HG03280 (cell line): ENCODE results near the gene KYAT1.
"Not testable (repeated sequence)": the region's sequence is repeated elsewhere in the genome, so short reads cannot be mapped to it uniquely, and the experiment has no call there.

ENCODE experiments used
- ATAC-seq: cut with Tn5 transposase; IDR thresholded peaks from one replicate; pipeline ENCODE4 v1.9.1; 2021; ENCODE audit warnings: mild to moderate bottlenecking, moderate library complexity; ENCODE audit not compliant: unreplicated experiment

The KYAT1 gene

DNA sequence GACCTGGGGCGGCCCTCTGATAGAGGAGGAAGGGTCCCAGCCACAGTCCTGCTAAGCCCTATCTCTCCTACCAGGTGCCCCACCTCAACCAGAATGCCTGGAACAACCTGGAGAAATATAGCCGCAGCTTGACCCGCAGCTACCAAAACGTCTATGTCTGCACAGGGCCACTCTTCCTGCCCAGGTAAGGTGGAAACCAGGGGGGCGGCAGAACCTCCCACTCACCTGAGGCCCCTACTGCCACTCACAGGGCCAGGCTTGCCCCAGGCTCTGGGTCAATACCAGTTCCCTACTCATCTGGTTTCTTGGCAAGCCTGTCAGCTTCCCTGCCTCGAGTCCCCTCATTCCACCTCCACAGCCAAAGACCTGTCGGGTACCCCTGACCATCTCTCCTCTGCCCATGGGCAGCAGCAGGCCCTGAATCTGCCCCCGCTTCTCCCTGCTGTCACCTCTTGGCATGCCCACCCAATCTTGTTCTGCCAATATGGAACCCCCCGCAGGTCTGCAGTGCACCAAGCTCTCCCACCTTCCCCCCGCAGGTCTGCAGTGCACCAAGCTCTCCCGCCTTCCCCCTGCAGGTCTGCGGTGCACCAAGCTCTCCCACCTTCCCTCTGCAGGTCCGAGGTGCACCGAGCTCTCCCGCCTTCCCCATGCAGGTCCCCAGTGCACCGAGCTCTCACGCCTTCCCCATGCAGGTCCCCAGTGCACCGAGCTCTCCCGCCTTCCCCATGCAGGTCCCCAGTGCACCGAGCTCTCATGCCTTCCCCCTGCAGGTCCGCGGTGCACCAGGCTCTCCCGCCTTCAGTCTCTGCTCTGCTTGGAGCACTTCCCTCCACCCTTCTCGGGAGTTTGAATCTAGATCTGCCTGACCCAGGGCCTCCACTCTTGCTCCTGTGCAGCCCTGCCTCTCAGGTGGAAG is 60.8 kb downstream of the KYAT1 start:
- ATAC-seq = no peak

DNA sequence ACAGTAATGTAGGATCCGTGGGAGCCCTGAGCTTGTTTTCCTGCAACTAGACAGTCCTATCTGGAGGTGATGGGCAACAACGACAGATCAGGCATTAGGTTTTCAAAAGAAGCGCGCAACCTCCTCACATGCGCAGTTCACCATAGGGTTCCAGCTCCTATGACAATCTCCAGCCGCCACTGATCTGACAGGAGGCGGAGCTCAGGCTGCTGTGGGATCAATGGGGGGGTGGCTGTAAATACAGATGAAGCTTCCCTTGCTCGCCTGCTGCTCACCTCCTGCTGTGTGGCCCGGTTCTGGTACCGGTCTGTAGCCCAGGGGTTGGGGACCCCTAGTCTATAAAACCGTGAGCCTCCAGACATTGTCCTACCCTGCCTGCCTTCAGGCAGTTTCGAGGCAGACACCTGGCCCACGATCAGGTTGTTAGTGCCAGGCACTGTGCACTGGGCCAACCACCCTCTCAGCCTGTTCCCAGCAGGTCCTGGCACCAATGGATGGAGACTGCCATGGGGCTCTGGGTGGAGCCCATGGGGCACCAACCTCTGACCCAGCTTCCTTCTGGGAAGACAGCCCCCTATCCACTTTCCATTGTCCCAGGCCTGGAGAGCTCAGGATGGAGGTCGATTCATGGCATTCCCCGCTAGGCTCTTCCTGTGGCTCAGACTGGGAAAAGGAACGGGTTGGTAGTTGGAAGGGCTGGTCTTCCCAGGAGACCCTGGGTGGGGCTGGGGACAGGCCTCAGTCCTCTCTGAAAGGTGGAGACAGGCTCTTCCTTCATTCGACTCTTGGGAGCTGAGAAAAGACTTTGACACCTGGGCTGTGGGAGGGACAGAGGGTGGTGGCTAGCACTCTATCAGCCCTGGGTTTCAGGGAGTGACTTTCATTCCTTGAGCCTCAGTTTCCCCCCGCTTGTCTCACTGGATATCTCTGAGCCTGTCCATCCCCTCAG is 61.8 kb downstream of the KYAT1 start:
- no peak for ATAC-seq

DNA sequence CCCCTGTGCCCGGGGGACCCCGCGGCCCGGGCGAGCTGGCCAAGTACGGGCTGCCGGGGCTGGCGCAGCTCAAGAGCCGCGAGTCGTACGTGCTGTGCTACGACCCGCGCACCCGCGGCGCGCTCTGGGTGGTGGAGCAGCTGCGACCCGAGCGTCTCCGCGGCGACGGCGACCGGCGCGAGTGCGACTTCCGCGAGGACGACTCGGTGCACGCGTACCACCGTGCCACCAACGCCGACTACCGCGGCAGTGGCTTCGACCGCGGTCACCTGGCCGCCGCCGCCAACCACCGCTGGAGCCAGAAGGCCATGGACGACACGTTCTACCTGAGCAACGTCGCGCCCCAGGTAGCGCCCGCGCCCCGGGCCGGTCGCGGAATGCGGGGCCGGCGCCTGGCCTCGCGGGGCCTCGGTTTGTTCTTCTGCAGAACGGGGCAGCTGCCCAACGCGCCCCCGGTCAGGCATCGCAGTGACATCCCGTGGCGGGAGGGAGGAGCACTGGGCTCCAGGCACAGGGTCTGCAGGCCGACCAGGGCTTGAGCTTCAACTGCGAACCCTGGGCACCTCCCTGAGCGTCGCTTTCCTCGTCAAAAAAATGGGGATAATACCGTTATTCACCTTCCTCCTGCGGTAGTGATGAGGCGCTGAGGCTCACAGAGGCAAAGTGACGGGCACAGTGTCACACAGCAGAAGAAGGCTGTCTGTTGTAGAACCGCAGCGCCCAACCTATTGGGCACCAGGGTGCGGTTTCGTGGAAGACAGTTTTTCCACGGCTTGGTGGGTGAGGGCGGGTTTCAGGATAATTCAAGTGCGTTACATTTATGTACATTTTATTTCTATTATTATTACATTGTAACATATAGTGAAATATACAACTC is 62.7 kb downstream of the KYAT1 start:
- ATAC-seq = peak; percentile 27

DNA sequence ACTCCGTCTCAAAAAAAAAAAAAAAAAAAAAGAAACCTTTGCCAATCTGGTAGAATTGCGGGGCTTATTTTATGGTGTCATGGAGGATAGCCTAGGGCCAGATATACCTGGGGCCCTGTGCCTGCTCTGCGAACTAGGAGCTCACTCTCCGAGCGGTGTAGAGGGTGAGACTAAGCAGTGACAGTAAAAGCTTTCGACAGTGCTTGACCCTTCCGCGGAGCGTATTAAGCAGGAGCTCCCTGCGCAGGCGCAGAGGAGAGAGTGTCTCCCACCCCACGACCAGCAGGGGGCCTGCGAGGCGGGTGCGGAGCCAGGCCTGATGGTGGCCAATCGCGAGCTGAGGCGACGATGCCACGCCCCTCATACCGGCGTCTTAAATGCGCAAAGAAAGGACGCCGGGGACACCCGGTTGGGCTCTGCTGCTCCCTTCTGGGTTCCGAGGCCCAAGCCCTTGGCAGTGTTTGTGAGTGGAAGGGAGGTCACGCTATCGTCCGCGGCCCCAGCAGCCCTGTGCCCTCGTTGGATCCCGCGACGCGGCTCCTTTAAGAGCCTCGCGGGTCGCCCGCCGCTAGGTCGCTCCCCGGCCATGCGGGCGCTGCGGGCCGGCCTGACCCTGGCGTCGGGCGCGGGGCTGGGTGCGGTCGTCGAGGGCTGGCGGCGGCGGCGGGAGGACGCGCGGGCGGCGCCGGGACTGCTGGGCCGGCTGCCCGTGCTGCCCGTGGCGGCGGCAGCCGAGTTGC is 63.5 kb downstream of the KYAT1 start, which contains the start of gene ENDOG:
Gene ENDOG, plus strand, starts transcription at position 402 of the 740 bp plus-strand sequence. Its CDS starts 185 bp downstream, at position 587.
- peak; percentile 93 for ATAC-seq

DNA sequence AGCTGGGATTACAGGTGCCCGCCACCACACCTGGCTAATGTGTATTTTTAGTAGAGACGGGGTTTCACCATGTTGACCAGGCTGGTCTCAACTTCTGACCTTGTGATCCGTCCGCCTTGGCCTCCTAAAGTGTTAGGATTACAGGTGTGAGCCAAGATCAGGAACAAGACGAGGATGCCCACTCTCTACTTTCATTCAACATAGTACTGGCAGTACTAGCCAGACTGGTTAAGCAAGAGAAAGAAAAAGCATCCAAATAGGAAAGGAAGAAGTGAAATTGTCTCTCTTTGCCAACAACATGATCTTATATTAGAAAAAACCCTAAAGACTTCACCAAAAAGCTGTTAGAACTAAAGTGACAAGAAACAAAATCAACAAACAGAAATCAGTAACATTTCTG is 70.9 kb downstream of the KYAT1 start:
- no peak for ATAC-seq

DNA sequence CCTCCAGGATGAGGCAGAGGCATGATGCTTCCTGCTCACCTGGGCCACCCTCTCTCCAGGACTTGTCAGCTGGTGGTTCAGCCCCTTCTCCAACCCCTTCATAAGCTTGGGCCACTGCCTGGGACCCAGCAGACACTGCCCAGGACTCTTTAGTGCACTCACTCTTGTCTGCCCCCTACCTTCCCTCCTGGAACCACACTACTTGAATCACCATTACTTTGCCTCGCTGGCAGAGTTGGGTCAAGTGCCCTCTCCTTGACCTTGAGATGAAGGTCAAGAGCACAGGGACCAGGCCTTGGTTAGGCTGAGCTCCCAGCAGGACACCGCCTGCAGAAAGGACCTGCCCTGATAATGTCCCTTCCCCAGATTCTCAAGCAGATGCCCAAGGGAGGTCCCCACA is 71.9 kb downstream of the KYAT1 start:
- ATAC-seq = no peak

DNA sequence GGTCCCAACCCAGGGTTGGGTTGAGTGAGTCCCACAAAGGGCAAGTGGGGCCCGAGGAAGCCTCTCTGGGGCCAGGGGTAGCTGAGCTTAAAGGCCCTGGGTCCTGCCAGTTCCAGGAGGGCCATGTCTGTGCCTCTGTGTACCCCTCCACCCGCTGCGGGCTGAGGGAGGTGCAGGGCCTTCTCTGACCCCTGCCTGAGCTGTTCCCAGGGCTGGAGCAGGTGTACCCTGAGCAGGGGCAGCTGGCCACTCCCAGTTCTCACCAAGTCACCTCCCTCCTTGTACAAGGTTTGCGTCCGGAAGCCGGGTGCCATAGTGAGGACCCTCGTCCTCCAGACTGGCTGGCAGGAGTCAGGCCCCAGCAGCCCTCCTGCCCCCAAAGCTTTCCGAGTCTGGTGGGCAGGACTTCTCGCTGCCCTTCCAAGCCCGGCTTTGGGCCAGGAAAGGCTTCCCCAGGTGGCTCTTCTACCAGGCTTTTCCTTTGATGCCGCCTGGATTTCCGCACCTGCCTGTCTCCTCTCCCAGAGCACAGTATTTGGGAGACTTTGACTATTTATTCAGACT is 72.6 kb downstream of the KYAT1 start:
- ATAC-seq = no peak

DNA sequence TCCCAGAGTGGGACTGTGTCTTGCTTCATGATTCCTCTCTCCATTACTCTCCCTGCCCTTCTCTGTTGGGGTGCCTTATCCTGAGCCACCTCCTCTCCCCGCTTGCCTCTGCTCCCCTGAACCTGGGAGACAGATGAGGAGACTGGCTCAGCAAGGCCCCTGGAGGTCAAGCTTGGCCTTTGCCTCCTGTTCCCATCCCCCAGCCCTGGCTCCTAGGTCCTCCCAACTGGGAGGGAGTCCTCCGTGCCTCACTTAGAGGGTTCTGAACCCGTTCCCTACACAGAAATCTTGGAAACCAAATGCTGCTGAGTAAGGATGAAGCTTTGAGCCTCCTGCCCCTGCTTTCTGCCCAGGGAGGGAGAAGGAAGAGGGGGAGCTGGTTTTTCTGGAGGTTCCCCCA is 73.2 kb downstream of the KYAT1 start:
- no peak for ATAC-seq

DNA sequence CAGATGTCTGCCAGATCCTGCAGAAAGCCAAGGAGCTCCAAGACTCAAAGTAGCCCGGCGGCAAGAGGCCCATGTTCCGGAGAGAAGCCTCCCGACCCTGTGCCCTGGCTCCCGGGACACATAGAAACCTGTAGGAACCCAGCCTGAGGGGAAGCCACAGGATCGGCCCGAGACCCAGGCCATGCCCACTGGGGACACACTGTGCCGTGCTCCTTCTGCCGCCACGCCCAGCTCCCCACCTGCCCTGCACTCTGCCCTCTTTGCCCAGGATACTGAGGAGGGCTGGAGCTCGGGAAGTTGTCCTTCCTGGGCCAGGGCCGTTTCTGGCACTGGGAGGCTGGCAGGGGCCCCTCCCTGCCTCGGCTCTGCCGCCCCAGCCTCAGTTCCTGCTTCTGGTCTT is 73.9 kb downstream of the KYAT1 start:
- no peak for ATAC-seq

DNA sequence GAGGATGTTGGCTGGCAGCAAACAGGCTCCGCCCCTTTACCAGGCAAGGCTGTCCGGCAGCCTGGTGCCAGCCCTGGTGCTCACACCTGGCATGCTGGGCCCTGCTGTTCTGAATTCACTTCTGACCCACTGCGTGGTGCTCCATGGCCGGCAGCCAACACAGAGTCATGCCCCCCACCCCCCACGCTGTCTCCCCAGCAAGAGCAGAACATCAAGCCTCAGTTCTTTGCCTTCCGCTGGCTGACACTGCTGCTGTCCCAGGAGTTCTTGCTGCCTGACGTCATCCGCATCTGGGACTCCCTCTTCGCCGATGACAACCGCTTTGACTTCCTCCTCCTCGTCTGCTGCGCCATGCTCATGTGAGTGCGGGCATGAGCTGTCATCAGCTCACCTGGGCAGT is 76.1 kb downstream of the KYAT1 start:
- ATAC-seq = no peak

DNA sequence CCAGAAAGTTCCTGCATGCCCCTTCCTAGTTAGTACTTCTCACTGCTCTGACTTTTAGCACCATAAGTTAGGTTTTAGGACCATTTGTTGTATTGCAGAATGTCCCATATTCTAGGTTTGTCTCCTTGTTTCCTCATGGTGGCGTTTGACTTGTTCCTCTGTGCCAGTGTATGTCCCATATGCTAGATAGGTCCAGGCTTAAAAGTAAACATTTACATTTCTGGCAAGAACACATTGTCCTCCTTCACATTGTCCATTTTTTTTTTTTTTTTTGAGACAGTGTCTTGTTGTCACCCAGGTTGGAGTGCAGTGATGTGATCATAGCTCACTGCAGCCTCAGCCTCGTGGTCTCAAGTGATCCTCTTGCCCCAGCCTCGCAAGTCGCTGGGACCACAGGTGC is 79.3 kb downstream of the KYAT1 start:
- ATAC-seq = no peak

DNA sequence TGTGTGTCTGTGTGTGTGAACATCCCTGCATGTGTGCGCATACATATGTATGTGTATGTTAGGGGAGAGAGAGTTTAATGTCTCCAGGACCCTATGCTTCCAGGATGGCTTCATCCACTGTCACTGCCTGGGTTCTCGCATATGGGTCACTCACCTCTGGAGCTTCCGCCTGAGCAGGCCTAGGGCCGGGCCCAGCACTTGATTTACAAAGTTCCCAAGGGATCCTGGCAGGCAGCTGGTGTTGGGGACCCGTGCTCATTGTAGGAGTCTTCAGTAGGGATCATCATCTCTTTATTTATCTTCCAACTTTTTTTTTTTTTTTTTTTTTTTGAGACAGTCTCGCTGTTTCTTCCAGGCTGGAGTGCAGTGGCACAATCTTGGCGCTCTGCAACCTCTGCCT is 81.7 kb downstream of the KYAT1 start:
- no peak for ATAC-seq

DNA sequence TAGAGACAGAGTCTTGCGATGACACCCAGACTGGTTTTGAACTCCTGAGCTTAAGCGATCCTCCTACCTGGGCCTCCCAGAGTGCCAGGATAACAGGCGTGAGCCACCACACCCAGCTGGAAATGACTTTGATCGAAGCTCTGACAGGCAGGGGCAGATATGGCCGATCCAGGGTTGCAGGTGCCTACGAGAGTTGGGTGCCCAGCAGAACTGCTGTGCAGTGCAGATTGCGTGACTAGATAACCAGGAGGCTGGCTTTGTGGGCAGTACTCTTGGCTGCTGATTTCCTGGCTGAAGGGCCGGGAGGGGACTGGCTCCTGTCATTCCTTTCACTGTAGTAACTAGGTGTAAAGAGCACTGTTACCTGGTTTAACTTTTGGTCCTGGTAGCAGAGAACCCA is 82.9 kb downstream of the KYAT1 start:
- ATAC-seq = no peak

DNA sequence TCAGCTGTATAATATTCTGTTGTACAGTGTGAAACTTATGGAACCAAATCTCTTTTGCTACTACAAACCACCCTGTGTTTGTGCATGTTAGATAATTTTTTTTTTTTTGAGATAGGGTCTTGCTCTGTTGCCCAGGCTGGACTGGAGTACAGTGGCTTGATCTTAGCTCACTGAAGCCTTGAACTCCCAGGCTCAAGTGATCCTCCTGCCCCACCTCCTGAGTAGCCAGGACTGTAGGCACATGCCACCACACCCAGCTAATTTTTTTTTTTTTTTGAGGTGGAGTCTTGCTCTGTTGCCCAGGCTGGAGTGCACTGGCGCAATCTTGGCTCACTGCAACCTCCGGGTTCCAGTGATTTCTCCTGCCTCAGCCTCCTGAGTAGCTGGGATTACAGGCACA is 86.8 kb downstream of the KYAT1 start:
- not testable (repeated sequence) for ATAC-seq

DNA sequence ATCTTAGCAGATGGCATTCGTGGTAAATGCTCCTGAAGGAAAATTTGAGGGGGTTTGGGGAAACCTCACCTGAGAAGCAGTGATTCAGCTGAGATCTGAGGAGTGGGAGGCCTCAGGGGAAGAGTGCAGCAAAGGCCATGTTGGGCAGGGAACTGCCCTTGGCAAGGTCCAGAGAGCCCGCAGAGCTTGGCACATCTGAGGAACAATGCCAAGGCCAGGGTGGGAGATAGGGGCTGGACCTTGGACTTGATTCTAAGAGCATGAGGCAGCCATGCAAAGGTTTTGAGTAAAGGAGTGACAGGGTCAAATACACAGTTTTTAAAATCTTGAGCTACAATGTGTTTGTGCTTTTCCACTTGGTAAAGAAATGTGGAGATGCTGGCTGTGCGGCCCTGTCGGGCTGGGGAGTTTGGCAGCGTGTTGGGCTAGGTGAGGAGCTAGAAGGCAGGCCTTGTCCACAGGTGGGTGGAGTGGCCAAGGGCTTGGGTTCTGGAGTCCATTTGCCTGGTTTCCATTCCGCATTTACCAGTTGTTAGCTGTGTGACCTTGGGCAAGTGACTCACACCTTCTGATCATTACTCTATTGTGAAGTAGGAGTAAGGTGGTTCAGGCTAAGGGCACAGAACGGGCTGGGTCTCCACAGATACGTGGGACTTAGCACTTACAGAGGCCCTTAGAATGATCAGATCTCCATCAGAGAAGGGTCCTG is 88.6 kb downstream of the KYAT1 start:
- ATAC-seq = no peak

DNA sequence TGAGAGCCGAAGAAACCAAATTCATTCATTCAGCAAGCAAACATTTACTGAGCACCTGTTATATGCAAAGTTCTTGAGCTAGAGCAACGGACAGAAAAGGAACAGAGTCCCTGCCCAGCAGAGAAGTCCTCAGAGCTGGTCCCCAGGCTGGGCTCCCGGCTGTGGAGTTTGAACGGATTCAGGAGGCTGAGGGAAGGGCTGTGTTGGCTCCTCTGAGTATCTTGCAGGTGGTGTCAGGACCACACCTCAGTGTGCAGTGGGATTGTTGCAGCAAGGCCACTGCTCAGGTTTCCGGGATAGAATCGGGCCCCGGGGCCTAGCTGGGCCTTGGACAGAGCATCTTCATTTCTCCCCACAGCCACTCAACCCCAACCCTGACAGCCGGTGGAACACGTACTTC is 89.6 kb downstream of the KYAT1 start:
- no peak for ATAC-seq

DNA sequence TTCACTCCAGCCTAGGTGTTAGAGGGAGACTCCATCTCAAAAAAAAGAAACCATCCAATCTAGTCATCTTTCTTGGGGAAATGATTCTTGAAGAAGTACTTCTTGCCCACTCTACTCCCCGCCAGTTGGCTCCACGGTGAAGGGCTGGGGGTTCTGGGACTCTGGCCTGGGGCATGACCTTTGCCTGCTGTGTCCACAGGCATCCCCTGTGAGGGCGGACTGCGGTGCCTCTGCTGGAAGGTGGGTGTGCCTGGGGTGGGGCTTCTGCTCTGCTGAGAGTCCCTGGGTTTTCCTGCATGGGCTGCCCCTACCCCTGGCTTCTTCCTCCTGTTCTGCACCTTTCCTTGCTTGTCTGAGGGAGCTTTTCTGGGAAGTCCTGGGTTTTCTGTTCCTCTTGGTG is 91.2 kb downstream of the KYAT1 start:
- no peak for ATAC-seq

DNA sequence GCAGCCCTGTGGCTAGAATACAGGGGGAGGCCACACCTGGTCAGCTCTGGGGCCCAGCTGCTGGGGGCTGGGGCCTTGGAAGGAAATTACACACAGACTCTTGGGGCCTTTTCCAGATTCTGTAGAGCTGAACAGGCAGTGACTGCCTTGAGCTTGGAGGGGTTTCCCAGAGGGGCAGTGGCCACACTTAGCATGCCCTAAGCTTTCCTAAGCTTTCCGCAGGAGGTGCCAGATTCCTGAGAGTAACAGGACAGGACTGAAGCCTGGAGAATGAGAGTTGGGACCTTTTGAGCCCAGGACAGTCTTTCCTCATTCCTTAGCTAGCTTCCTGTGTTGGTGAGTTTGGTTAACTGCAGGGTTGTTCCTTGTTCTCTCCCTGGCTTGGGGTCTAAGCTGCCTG is 93.3 kb downstream of the KYAT1 start:
- no peak for ATAC-seq

DNA sequence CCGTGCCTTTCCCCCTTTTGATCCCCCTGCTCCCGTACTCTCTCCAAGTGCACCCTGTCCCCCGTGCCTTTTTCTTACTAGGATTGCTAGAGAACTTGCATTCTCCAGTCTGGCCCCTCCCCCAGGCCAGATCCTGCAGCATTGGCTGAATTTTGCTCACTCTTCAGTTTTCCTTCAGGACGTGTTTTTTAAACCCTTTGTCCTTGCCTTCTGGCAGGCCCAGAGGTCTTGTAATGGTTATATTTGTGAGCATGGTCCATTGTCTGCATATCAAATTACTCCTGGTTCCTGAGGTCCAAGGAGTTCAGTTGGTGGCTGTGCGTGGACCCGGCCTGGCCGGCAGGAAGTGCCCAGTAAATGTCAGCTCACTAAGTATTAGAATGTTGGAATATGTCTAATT is 94.1 kb downstream of the KYAT1 start:
- no peak for ATAC-seq
